ENCODE results near the gene ARHGEF16.
A peak's percentile ranks its signal among the peaks of the same experiment; 100 is the strongest.

Gene ARHGEF16

GRCh38 chr1:3438661-3439180 lies 15.7 kb upstream of the ARHGEF16 start:
- no peak for DNase-seq (ENCODE audit: low read depth)

DNA sequence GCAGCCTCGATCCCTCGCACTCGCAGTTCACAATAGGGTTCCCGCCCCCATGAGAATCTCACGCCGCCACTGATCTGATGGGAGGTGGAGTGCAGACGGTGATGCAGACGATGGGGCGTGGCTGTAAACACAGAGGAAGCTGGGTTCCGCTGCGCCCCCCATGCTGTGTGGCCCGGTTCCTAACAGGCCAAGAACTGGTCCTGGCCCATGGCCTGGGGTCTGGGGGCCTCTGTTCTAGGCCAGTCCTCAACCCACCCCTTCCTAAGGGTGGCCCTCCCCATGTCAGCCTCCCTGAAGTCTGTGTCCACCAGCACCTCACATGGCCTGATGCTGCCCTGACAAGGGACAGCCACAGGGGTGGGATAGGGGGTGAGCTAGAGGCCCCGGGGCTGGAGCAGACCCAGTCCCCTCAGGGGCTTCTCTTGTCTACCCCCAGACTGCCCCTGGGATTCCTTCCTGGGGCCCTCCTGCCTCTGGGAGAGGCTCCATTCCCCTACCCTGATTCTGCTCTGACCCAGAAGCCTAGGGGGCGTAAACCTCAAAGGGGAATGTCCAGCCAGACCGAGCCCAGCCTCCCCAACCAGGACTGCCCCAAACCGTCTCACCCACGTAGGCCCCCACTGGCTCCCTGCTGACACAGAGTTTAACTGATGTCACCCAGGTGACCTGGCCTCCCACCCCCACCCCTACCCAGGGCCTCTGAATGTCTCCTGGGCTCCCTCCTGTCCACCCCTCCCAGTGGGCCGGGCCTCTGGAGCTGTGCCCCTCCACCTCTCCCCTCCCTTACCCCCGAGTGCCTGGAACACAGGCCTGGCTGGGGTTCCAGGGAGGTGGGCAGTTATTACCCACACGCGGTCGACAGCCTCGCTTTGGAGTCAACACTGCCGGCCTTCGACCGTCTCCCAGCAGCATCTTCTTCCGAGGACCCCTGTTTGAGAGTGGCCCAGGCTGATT lies 14.8 kb upstream of the ARHGEF16 start:
- DNase-seq (ENCODE audit: low read depth) = no peak

DNA sequence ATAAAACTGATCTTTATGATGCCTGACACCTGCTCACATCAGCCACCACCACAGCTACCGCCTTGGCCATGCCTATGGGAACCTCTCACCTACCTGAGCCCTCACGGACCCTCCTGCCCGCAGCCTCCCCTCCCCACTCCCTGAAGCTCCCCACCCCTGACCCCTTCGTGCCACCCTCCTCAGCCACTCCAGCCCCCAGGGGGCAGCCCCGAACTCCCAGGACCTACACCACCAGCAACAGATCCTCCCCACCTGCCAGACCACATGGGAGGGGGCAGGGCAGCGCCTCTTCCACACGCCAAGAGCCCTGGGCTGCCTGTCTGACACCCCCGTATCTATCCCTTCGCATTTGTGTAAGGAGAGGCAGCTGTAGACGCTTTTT lies 14.2 kb upstream of the ARHGEF16 start:
- DNase-seq (ENCODE audit: low read depth) = no peak

DNA sequence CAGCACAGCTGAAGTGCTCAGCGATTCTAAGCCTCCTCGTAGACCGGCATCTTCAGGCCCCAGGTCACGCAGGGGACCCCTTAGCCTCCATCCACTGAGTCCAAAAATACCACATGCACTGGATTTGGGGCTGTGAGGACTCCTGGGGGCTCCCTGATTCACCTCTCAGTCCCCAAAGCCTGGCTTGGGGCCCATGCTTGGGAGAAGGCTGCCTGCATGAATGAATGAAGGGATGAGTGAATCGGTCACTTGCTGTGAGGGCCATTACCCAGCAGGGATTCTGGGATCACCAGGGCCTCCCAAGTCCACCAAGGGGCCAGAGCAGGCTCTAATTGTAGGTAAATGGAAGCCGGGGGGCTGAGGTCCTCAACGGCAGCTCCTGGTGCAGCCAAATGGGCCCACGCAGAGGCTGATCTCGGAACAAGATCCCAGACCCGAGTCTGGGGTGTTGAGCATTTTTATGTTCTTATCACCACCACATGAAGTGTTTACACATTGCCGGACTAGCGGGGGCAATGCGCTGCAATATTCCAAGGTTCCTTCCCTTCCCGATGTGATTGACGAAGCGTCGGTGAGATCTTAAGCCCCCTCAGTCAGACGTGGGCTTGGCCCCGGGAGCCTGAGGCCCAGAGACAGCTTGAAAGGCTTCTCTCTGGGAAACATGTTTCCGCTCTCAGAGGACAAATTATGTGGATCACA lies 13.6 kb upstream of the ARHGEF16 start:
- no peak for DNase-seq (ENCODE audit: low read depth)

DNA sequence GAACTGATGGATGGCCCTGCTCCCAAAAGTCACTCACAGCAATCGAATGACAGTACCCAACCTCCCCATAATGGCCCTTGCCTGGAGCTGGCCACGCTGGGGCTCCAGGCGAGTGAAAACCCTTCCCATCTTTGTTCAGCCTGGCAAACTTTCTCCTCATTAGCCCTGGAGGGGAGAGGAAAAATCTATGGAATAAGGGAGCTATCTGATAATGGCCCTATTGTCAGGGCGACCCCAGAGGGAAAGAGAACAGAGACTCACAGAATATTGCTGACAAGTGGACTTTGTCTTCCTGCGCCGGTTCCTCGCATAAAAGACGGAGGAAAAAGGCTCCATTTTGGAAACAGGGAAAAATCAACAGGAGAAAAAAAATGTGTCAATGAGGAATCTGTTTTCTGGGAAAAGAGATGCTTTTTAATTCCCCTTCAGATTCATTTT lies 13.0 kb upstream of the ARHGEF16 start:
- DNase-seq (ENCODE audit: low read depth) = no peak

- DNase-seq (ENCODE audit: low read depth) = no peak
Measured at GRCh38 chr1:3441880-3442279, 12.6 kb upstream of the ARHGEF16 start.

- no peak for DNase-seq (ENCODE audit: low read depth)
Measured at GRCh38 chr1:3442331-3442730, 12.1 kb upstream of the ARHGEF16 start.

GRCh38 chr1:3442901-3443300 lies 11.6 kb upstream of the ARHGEF16 start:
- DNase-seq (ENCODE audit: low read depth) = no peak

DNA sequence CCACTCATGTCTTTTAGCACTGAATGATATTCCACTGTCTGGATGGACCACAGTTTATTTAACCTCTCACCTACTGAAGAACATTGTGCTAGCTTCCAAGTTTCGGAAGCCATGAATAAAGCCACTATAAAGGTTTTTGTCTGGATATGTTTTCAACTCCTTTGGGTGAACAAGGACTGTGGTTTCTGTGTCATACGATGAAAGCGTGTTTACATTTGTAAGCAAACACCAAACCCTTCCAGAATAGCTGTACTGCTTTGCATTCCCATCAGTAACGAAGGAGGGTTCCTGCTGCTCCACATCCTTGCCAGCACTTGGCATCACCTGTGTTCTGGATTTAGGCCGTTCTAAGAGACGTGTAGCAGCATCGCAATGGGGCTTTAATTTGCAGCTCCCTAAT lies 10.7 kb upstream of the ARHGEF16 start:
- no peak for DNase-seq (ENCODE audit: low read depth)

DNA sequence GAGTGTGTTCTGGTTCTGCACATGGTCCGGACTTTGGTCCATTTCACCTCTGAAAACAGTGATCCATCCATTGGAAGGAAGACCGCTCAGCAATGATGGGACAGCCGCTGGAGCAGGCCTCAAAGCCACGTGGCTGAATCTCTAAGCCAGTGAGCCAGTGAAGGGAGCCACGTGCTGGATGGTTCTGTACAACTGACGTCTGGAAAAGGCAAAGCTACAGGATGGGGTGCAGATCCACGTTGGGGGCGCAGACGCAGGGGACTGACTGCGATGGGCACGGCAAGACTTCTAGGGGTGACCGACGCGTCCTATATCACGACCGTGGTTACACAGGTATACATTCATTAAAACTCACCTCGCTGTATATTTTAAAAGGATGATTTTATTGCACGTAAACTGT lies 10.2 kb upstream of the ARHGEF16 start:
- no peak for DNase-seq (ENCODE audit: low read depth)

GRCh38 chr1:3444736-3445135 lies 9.7 kb upstream of the ARHGEF16 start:
- DNase-seq (ENCODE audit: low read depth) = no peak

- no peak for DNase-seq (ENCODE audit: low read depth)
Measured at GRCh38 chr1:3450202-3450863, 4.1 kb upstream of the ARHGEF16 start.

- DNase-seq (ENCODE audit: low read depth) = no peak
Measured at GRCh38 chr1:3450983-3451382, 3.5 kb upstream of the ARHGEF16 start.

DNA sequence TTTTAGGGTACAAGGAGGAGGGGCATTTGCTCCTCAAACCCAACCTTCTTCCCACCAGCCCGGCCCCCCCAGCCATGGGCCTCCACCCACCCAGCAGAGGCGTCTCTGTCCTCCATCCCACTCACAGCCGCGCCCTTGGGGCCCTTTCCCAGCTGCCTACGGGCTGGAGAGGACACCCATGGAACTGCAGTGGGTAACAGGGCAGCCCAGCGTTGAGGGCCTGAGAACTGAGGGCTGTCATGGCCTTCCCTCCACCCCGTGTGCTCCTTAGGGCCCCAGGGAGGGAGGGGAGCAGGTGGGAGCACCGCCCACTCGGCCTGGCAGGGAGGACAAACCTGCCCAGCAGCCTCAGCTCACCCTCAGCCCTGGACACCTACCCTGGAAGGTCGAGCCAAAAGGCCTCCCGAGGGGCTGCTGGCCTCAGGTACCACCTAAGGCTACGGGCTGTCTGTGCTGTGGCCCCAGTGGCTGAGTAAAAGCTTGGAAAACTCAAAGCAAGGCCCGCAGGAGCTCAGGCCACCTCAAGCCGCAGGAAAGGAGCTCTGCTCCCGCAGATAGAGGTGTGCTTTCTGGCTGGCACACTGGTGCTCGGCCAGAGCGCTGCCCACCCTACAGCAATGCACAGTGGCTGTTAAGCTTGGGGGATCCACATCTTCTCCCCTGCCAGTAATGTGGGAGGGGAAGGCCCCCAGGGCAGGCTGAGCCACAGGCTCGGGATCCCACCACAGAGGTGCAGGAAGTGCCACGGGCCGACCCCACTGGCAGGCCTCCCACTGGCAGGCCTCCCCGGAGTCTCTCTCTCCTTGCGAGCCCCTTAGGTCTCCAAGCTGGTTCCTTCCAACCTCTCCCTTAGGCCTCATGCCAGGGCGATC lies 2.2 kb upstream of the ARHGEF16 start:
- no peak for DNase-seq (ENCODE audit: low read depth)

DNA sequence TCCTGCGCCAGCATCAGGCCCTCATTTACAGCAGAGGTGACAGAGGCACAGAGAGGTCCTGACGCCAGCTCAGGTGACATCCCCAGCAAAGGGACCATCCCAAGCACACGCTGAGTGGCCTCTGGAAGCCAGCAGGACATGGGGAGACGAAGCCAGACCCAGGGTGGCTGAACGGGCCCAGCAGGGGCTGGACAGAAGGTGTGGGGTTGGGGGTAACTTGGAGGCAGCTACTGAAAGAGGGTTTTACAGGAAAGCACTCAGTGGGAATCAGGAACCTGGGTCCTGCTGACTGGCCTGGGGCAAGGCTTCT lies 1.6 kb upstream of the ARHGEF16 start:
- DNase-seq (ENCODE audit: low read depth) = no peak

GRCh38 chr1:3453203-3453761 lies 1.2 kb upstream of the ARHGEF16 start:
- peak; percentile 49 for DNase-seq (ENCODE audit: low read depth)

DNA sequence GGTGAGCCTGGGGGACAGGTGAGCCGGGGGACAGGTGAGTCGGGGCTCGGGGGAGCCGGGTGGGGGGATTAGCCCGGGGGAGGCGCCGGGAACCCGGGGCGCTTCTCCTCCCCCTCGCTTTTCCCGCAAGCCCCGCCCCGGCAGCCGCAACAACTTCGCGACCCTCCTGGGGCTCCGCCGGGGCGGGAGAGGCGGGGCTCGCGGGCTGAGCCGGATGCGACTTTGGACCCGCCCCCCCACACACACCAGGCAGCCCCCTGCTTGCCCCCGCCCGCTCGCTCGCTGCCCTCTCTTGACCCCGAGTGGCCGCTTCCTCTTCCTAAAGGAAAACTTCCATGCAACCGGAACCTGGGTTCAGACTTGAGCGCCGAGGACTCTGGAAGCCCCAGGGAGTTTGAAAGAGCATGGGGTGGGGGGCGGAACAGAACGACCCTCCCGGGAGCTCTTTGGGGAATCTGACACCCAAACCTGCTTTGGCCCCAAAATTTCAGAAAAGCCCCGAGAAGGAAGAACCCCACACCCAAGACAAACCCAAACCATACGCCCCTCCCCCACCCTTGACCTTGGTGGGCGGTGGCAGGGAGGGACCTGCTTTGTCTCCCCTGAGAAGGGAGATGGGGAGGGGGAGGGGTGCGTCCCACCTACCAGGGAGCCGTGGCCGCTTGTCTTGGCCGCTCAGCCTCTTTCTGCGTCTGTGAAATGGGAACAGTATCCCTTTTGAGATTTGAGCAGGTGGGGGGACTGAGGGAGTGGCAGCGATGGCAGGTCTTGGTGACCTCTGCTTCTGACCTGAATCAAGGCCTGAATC lies 550 bp downstream of the ARHGEF16 start:
- DNase-seq (ENCODE audit: low read depth) = no peak

DNA sequence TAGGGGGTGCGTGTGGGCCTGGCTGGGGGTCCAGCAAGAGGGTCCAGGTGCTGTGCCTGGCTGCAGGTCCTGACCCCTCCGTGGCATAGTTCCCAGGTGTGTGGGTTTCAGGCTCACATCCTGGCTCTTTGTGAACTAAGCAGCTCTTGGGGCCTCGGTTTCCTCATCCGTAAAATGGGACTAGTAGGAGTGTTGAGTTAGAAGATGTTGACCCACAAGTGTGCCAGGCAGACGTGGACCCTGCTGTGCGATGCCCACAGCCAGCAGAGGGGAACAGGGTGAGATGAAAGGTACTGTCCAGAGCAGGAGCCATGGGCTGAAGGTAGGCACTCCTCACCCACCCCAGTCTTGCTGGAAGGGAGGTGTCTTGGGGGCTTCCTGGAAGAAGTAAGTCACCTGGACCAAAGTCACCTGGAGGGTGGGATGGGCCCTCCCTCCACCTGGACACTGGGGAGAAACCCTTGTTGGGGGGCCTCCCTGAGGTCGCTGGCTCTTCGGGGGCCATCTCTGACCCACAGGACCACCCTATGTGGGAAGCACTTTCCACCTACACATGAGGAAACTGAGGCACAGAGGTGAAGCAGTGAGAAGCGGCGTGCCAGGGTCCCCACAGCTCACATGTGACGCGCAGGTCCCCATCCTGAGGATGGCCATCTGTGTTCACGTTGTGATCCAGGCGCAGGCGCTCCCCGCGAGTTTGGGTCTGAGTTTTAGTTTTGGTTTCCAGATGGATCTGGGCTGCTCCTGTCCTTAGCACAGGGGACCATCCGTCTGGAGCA lies 1.4 kb downstream of the ARHGEF16 start:
- no peak for DNase-seq (ENCODE audit: low read depth)

- no peak for DNase-seq (ENCODE audit: low read depth)
Measured at GRCh38 chr1:3456449-3456963, 2.0 kb downstream of the ARHGEF16 start.

Measured in stimulated activated CD8-positive, alpha-beta memory T cell treated with anti-CD3 and anti-CD28 coated beads, Interleukin-15, amount 100 ng/mL, for 24 hours (primary cell).